Prostate gland (tissue), 2 donors: ENCODE data around the gene DNAH12. TPM values are rescaled to one million over a fixed set of nuclear protein-coding genes. Genes with fewer than 3 reads are reported as not detected.

Source experiments
- DNase-seq: peaks from one replicate; pipeline ENCODE4 v3.0.0-alpha.2; 2019; ENCODE audit warnings: low spot score
- H3K27ac ChIP-seq, 2 donors: fragments of 200-600 bp; sonication (generic); 2 replicates each; pipeline ENCODE4 v1.5.1; 2017 to 2019
- H3K27me3 ChIP-seq: fragments of 200-600 bp; sonication (generic); replicated peaks from 2 replicates; pipeline ENCODE4 v1.5.1; 2019; ENCODE audit not compliant: insufficient read depth
- H3K36me3 ChIP-seq, 2 donors: fragments of 200-600 bp; sonication (generic); 1 replicate in 1 of 2; 2 replicates in 1 of 2; pipeline versions ENCODE4 v1.5.1 to v1.8.1; 2017 to 2019
- H3K4me1 ChIP-seq: fragments of 200-600 bp; sonication (generic); replicated peaks from 2 replicates; pipeline ENCODE4 v1.5.1; 2019
- H3K4me3 ChIP-seq, 2 donors: fragments of 200-600 bp; sonication (generic); 2 replicates each; pipeline ENCODE4 v1.5.1; 2017 to 2019
- H3K9me3 ChIP-seq: fragments of 200-600 bp; sonication (generic); 2 replicates; pipeline ENCODE4 v1.5.1; 2017
- CTCF ChIP-seq, 4 experiments: fragments of 200-600 bp in 2 of 4; fragments of 450-650 bp in 2 of 4; sonication (generic) in 2 of 4; IDR thresholded peaks; 1 replicate in 3 of 4; 2 replicates in 1 of 4; pipeline ENCODE4 v1.5.1; 2016 to 2019; ENCODE audit warnings: antibody characterized with exemption in 4 of 4, mild to moderate bottlenecking in 2 of 4, moderate library complexity in 2 of 4
- POLR2A ChIP-seq: fragments of 450-650 bp; IDR thresholded peaks from one replicate; pipeline ENCODE4 v1.6.1; 2016; ENCODE audit warnings: antibody characterized with exemption, mild to moderate bottlenecking
- POLR2AphosphoS5 ChIP-seq: sonication (generic); formaldehyde crosslinking; IDR thresholded peaks from one replicate; pipeline ENCODE4 v1.6.1; 2017; ENCODE audit warnings: antibody characterized with exemption
- WGBS: methylation state at CpG from one replicate; pipeline ENCODE4 v1.1.5; 2018; 5-methylcytosine and 5-hydroxymethylcytosine counted together
- intact Hi-C: fragments of 100-400 bp; cut with DNase I; formaldehyde crosslinking; loops from one replicate; pipeline ENCODE4 v1.14.2; 2022
- total RNA-seq, 2 donors: library from RNA; depleted of rRNA; stranded (reverse); fragments of >200 nt; gene quantifications; one replicate each; pipeline ENCODE4 v1.1.0, GENCODE V29; 2016

DNAH12 gene
- total RNA-seq, 2 donors from 2014 or later: 0.05 to 1.8 TPM

- Histone ChIP-seq H3K36me3 (no peaks in the 10 kb centered on the region), H3K4me3 (no peak overlapping the region), H3K9me3 (no peaks in the 10 kb centered on the region), H3K27ac (no peak overlapping the region), H3K27me3 (no peaks in the 10 kb centered on the region), H3K4me1 (no peaks in the 10 kb centered on the region)
- TF ChIP-seq POLR2A (no peak), CTCF (IDR thresholded peaks at IDR 0.05) (peak in 1 of 4 experiments; percentile 25)
- no peak for DNase-seq
- intact Hi-C loops: no loop called here
- 82% methylated on average over 7 of the region's 7 CpGs for WGBS
These were observed 38.5 kb upstream of the DNAH12 start for GRCh38 chr3:57582474-57583168.

GRCh38 chr3:57577801-57578200 is 33.7 kb upstream of the DNAH12 start:
- Histone ChIP-seq H3K36me3 (peaks cover 0 to 4% of the 10 kb centered on the region in 2 donors), H3K9me3 (no peaks in the 10 kb centered on the region), H3K4me3 (no peak overlapping the region), H3K27ac (no peak overlapping the region), H3K4me1 (no peaks in the 10 kb centered on the region), H3K27me3 (no peaks in the 10 kb centered on the region)
- WGBS: 86% methylated on average over 9 of the region's 9 CpGs
- no peak for DNase-seq
- intact Hi-C loops: no loop called here
- no peak for TF ChIP-seq POLR2AphosphoS5
- TF ChIP-seq POLR2A: no peak
- TF ChIP-seq CTCF (IDR thresholded peaks at IDR 0.05): no peak

- Histone ChIP-seq H3K4me1 (no peaks in the 10 kb centered on the region), H3K4me3 (no peak overlapping the region), H3K36me3 (peaks cover 0 to 4% of the 10 kb centered on the region in 2 donors), H3K9me3 (no peaks in the 10 kb centered on the region), H3K27ac (no peak overlapping the region), H3K27me3 (no peaks in the 10 kb centered on the region)
- DNase-seq: no peak
- intact Hi-C loops: no loop called here
- WGBS: 68% methylated on average over 3 of the region's 3 CpGs
- TF ChIP-seq CTCF (IDR thresholded peaks at IDR 0.05) (no peak), POLR2AphosphoS5 (no peak), POLR2A (no peak)
These were observed 32.0 kb upstream of the DNAH12 start for GRCh38 chr3:57575966-57576626.

- Histone ChIP-seq H3K4me1 (no peaks in the 10 kb centered on the region), H3K27ac (no peak overlapping the region), H3K9me3 (no peaks in the 10 kb centered on the region), H3K36me3 (peaks cover 0 to 4% of the 10 kb centered on the region in 2 donors), H3K27me3 (no peaks in the 10 kb centered on the region), H3K4me3 (no peak overlapping the region)
- intact Hi-C loops: no loop called here
- TF ChIP-seq POLR2A (no peak), POLR2AphosphoS5 (no peak), CTCF (IDR thresholded peaks at IDR 0.05) (no peak)
- 70% methylated on average over 3 of the region's 3 CpGs for WGBS
- no peak for DNase-seq
These were observed 28.0 kb upstream of the DNAH12 start for GRCh38 chr3:57572096-57572495.

GRCh38 chr3:57570878-57571277 is 26.7 kb upstream of the DNAH12 start:
- DNase-seq: no peak
- no peaks in the 10 kb centered on the region for H3K9me3 ChIP-seq
- intact Hi-C loops: no loop called here
- H3K4me1 ChIP-seq: no peaks in the 10 kb centered on the region
- peaks cover 0 to 4% of the 10 kb centered on the region in 2 donors for H3K36me3 ChIP-seq
- no peak overlapping the region for H3K4me3 ChIP-seq
- H3K27ac ChIP-seq: no peak overlapping the region
- H3K27me3 ChIP-seq: no peaks in the 10 kb centered on the region
- 100% methylated on average over 2 of the region's 2 CpGs for WGBS
- TF ChIP-seq POLR2AphosphoS5 (no peak), POLR2A (no peak), CTCF (IDR thresholded peaks at IDR 0.05) (no peak)
